Measurements from ENCODE around the gene AGMO.

AGMO gene

GRCh38 chr7:15561835-15562234, at the start of gene AGMO:
AGMO (minus strand) TSS chr7:15562015.
- H3K36me3 Mint-ChIP-seq (ENCODE audit: low read depth), result no peaks in the 10 kb centered on the region
- H3K4me3 Mint-ChIP-seq, result no peak within 1 kb of the TSS
- DNase-seq (ENCODE audit: low spot score), result no peak
- H3K27me3 Mint-ChIP-seq (ENCODE audit: low read depth), result no peaks in the 10 kb centered on the region
- peaks cover 6% of the 10 kb centered on the region for H3K9me3 Mint-ChIP-seq
- no peak within 1 kb of the TSS for H3K27ac Mint-ChIP-seq
- no peaks in the 10 kb centered on the region for H3K4me1 Mint-ChIP-seq (ENCODE audit: low read depth)

DNA sequence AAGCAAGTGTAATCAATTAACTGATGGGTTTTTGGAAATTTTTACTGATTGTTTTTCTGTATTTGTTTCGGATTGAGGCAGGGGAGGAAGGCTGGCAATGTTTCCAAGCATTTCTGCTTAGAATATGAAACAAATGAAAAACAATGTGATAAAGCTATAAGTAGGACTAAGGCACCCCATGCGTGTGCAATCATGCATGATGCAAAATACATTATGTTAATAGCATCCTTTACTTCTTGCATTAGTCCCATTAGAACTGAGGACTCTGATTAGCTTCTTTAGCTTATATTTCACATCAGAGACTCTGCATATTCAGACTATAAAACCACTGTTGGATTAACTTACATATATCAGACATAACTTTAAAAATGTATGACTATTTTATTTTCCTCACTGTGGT, 48.7 kb upstream of the AGMO start:
- no peaks in the 10 kb centered on the region for H3K9me3 Mint-ChIP-seq
- no peak for DNase-seq (ENCODE audit: low spot score)
- no peaks in the 10 kb centered on the region for H3K36me3 Mint-ChIP-seq (ENCODE audit: low read depth)
- no peaks in the 10 kb centered on the region for H3K4me1 Mint-ChIP-seq (ENCODE audit: low read depth)
- H3K27me3 Mint-ChIP-seq (ENCODE audit: low read depth), result no peaks in the 10 kb centered on the region
- no peak overlapping the region for H3K4me3 Mint-ChIP-seq
- no peak overlapping the region for H3K27ac Mint-ChIP-seq

GRCh38 chr7:15609287-15609686, 47.5 kb upstream of the AGMO start:
- H3K9me3 Mint-ChIP-seq, result no peaks in the 10 kb centered on the region
- H3K27me3 Mint-ChIP-seq (ENCODE audit: low read depth), result no peaks in the 10 kb centered on the region
- no peak overlapping the region for H3K27ac Mint-ChIP-seq
- H3K36me3 Mint-ChIP-seq (ENCODE audit: low read depth), result no peaks in the 10 kb centered on the region
- no peaks in the 10 kb centered on the region for H3K4me1 Mint-ChIP-seq (ENCODE audit: low read depth)
- H3K4me3 Mint-ChIP-seq, result no peak overlapping the region
- DNase-seq (ENCODE audit: low spot score), result no peak

GRCh38 chr7:15607529-15608210, 45.9 kb upstream of the AGMO start:
- Mint-ChIP-seq H3K4me3 (no peak overlapping the region), H3K27me3 (ENCODE audit: low read depth) (no peaks in the 10 kb centered on the region), H3K4me1 (ENCODE audit: low read depth) (no peaks in the 10 kb centered on the region), H3K27ac (no peak overlapping the region), H3K9me3 (peaks cover 9% of the 10 kb centered on the region), H3K36me3 (ENCODE audit: low read depth) (no peaks in the 10 kb centered on the region)
- no peak for DNase-seq (ENCODE audit: low spot score)

- no peak overlapping the region for H3K4me3 Mint-ChIP-seq
These were observed 44.7 kb upstream of the AGMO start for GRCh38 chr7:15606561-15606960.

DNA sequence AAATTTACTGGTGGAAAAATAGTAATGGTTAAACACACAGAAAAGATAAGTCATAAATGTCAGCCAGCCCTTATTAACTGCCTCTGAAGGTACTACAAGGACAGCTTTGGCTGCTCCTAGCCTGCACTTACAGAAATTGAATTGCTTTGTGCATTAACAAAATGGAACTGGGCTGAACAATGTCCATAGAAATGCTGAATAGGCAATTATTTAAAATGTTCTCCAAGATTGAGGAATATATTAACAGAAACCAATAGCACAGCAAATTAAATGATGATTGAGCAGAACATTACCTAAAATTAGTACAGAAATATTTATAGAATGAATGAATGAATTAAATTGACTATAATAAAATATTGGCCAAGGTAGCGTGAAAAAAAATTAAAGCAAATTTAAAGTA, 42.4 kb upstream of the AGMO start:
- Mint-ChIP-seq H3K27ac (no peak overlapping the region), H3K36me3 (ENCODE audit: low read depth) (no peaks in the 10 kb centered on the region), H3K4me3 (no peak overlapping the region), H3K9me3 (peaks cover 9% of the 10 kb centered on the region), H3K4me1 (ENCODE audit: low read depth) (no peaks in the 10 kb centered on the region), H3K27me3 (ENCODE audit: low read depth) (no peaks in the 10 kb centered on the region)
- DNase-seq (ENCODE audit: low spot score), result no peak

More at GRCh38 chr7:15606561-15606960, 44.7 kb upstream of the AGMO start:
- no peak for DNase-seq (ENCODE audit: low spot score)
- Mint-ChIP-seq H3K27ac (no peak overlapping the region), H3K9me3 (peaks cover 9% of the 10 kb centered on the region), H3K36me3 (ENCODE audit: low read depth) (no peaks in the 10 kb centered on the region), H3K27me3 (ENCODE audit: low read depth) (no peaks in the 10 kb centered on the region), H3K4me1 (ENCODE audit: low read depth) (no peaks in the 10 kb centered on the region)

DNA sequence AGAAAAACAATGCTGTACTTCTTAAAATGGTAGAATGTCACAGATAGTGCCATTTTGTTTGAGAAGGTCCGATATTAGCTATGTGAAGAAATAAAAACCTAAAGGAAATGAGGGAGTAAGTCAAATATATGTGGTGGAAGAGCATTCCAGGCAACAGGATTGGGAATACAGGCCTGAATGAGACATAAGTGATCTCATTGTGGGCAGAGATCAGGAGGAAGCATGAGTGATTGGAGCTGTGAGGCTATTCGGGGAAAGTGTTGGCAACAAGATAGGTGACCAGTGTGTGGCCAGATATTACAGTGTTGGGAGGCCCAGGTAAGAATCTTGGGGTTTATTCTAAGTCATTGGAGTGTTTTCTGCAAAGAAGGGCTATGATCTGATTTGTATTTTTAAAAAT, 41.3 kb upstream of the AGMO start:
- H3K9me3 Mint-ChIP-seq, result peaks cover 14% of the 10 kb centered on the region
- no peak for DNase-seq (ENCODE audit: low spot score)
- H3K4me1 Mint-ChIP-seq (ENCODE audit: low read depth), result no peaks in the 10 kb centered on the region
- H3K4me3 Mint-ChIP-seq, result no peak overlapping the region
- H3K27ac Mint-ChIP-seq, result no peak overlapping the region
- H3K27me3 Mint-ChIP-seq (ENCODE audit: low read depth), result no peaks in the 10 kb centered on the region
- H3K36me3 Mint-ChIP-seq (ENCODE audit: low read depth), result no peaks in the 10 kb centered on the region

DNA sequence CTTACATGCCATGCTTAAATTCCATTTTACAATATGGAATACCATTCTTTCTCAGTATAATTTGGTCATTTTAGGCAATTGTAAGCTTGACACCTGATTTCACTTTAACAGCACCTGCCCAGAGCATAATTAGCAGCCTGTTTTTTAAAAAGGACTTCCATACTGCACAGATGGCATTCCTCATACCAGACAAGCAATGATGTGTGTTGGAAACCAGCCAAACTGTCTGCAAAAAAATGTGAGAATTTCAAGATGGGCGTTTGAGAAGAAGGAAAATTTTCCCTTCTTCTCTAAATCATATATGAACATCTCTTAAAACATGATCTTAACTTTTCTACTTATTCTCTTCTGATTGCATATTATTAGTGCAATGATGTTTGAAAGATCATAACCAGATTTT, 40.4 kb upstream of the AGMO start:
- DNase-seq (ENCODE audit: low spot score), result no peak
- no peaks in the 10 kb centered on the region for H3K27me3 Mint-ChIP-seq (ENCODE audit: low read depth)

DNA sequence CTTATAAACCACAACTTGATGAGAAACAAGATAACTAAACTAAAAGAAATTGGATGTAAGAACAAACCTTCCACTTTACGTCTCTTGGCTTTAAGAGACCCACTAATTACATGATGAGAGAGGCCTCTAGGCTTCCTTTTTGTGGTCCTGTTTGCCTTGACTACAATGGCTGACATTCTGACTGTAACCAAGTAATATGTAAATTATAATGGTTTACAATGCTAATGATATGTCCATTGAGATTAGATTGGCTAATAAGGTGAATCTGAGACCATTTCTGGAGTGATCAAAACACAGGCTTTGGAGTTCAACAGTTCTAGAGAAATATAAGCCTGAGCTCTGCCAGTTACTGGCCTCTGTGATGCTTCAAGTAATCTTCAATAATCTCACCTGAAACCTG, 39.4 kb upstream of the AGMO start:
- no peaks in the 10 kb centered on the region for H3K4me1 Mint-ChIP-seq (ENCODE audit: low read depth)
- H3K36me3 Mint-ChIP-seq (ENCODE audit: low read depth), result no peaks in the 10 kb centered on the region
- H3K9me3 Mint-ChIP-seq, result peaks cover 14% of the 10 kb centered on the region
- no peaks in the 10 kb centered on the region for H3K27me3 Mint-ChIP-seq (ENCODE audit: low read depth)
- no peak overlapping the region for H3K27ac Mint-ChIP-seq
- H3K4me3 Mint-ChIP-seq, result no peak overlapping the region
- no peak for DNase-seq (ENCODE audit: low spot score)

More for the DNA sequence above, 40.4 kb upstream of the AGMO start:
- no peak overlapping the region for H3K4me3 Mint-ChIP-seq
- no peaks in the 10 kb centered on the region for H3K4me1 Mint-ChIP-seq (ENCODE audit: low read depth)
- H3K36me3 Mint-ChIP-seq (ENCODE audit: low read depth), result no peaks in the 10 kb centered on the region
- H3K27ac Mint-ChIP-seq, result no peak overlapping the region
- peaks cover 14% of the 10 kb centered on the region for H3K9me3 Mint-ChIP-seq

DNA sequence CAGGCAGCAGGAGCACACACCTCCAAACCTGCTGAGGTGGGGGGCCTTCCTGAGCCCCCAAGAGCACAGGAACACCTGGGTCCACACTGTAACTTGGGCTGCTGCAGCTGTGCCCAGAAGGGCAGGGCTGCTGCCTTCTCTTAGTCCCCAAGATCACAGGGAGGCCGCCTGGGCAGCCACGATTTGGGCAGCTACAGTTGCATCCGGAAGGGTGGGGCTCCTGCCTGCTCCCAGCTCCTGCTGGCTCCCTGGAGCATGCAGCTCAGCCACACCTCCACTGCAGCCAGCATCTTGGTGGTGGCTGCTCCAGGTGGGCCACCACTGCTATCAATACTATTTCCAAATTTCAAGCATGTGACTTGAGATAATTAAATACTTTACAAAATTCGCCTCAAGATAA, 38.5 kb upstream of the AGMO start:
- Mint-ChIP-seq H3K27me3 (ENCODE audit: low read depth) (no peaks in the 10 kb centered on the region), H3K9me3 (peaks cover 14% of the 10 kb centered on the region), H3K4me1 (ENCODE audit: low read depth) (no peaks in the 10 kb centered on the region), H3K36me3 (ENCODE audit: low read depth) (no peaks in the 10 kb centered on the region), H3K4me3 (no peak overlapping the region), H3K27ac (no peak overlapping the region)
- no peak for DNase-seq (ENCODE audit: low spot score)

- peaks cover 16% of the 10 kb centered on the region for H3K9me3 Mint-ChIP-seq
- DNase-seq (ENCODE audit: low spot score), result no peak
- no peaks in the 10 kb centered on the region for H3K36me3 Mint-ChIP-seq (ENCODE audit: low read depth)
- no peak overlapping the region for H3K27ac Mint-ChIP-seq
- no peaks in the 10 kb centered on the region for H3K4me1 Mint-ChIP-seq (ENCODE audit: low read depth)
- no peak overlapping the region for H3K4me3 Mint-ChIP-seq
- no peaks in the 10 kb centered on the region for H3K27me3 Mint-ChIP-seq (ENCODE audit: low read depth)
These were observed 32.6 kb upstream of the AGMO start for GRCh38 chr7:15594461-15594860.

- Mint-ChIP-seq H3K9me3 (peaks cover 16% of the 10 kb centered on the region), H3K4me3 (no peak overlapping the region), H3K36me3 (ENCODE audit: low read depth) (no peaks in the 10 kb centered on the region), H3K27me3 (ENCODE audit: low read depth) (no peaks in the 10 kb centered on the region), H3K27ac (no peak overlapping the region), H3K4me1 (ENCODE audit: low read depth) (no peaks in the 10 kb centered on the region)
- DNase-seq (ENCODE audit: low spot score), result no peak
These were observed 31.6 kb upstream of the AGMO start for GRCh38 chr7:15593382-15593781.

DNA sequence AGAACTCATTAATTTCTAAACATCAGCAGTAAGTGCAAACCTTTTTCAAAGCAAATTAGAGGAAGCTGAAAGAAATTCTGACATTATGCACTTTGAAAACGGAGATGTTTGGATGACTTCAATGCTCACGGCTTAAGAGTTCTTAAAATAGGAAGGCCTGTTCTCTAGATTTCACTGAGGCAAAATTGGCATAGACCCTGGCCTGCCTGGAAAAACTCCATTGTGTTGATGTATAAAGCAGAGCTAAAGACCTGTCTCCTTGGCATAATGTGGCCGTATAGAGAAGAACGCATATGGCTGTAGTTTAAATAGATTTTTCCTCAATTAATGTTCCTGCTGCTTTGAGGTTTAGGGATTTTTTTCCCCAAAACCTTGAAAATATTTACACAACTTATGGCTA, 24.5 kb upstream of the AGMO start:
- no peaks in the 10 kb centered on the region for H3K36me3 Mint-ChIP-seq (ENCODE audit: low read depth)

GRCh38 chr7:15584575-15584974, 22.8 kb upstream of the AGMO start:
- no peak overlapping the region for H3K27ac Mint-ChIP-seq
- no peak for DNase-seq (ENCODE audit: low spot score)
- no peaks in the 10 kb centered on the region for H3K36me3 Mint-ChIP-seq (ENCODE audit: low read depth)
- H3K4me1 Mint-ChIP-seq (ENCODE audit: low read depth), result no peaks in the 10 kb centered on the region
- H3K9me3 Mint-ChIP-seq, result peaks cover 17% of the 10 kb centered on the region
- no peak overlapping the region for H3K4me3 Mint-ChIP-seq
- no peaks in the 10 kb centered on the region for H3K27me3 Mint-ChIP-seq (ENCODE audit: low read depth)

More for the DNA sequence above, 24.5 kb upstream of the AGMO start:
- H3K9me3 Mint-ChIP-seq, result peaks cover 21% of the 10 kb centered on the region
- no peak overlapping the region for H3K4me3 Mint-ChIP-seq
- no peak for DNase-seq (ENCODE audit: low spot score)
- H3K4me1 Mint-ChIP-seq (ENCODE audit: low read depth), result no peaks in the 10 kb centered on the region
- H3K27ac Mint-ChIP-seq, result no peak overlapping the region
- no peaks in the 10 kb centered on the region for H3K27me3 Mint-ChIP-seq (ENCODE audit: low read depth)

GRCh38 chr7:15582773-15583172, 21.0 kb upstream of the AGMO start:
- Mint-ChIP-seq H3K27ac (no peak overlapping the region), H3K4me3 (no peak overlapping the region), H3K4me1 (ENCODE audit: low read depth) (no peaks in the 10 kb centered on the region), H3K27me3 (ENCODE audit: low read depth) (no peaks in the 10 kb centered on the region), H3K9me3 (peaks cover 18% of the 10 kb centered on the region), H3K36me3 (ENCODE audit: low read depth) (no peaks in the 10 kb centered on the region)
- DNase-seq (ENCODE audit: low spot score), result no peak

All from T-helper 2 cell treated with Interferon-gamma antibody and Interleukin-4, amounts not matched to agents 5 μg/mL and 100 μg/mL, for 36 hours (primary cell).